IPS-18c (cell line): ENCODE results near the gene UNC13A.

Source experiments
- H3K4me3 ChIP-seq: 2 replicates; pipeline ENCODE4 v1.7.0; 2013; ENCODE audit warnings: low read depth, mild to moderate bottlenecking, low read length, moderate library complexity; ENCODE audit not compliant: insufficient read depth
- H3K9me3 ChIP-seq: one replicate; pipeline ENCODE4 v1.6.1; 2013; ENCODE audit warnings: mild to moderate bottlenecking, low read length, moderate library complexity; ENCODE audit not compliant: control insufficient read depth, insufficient read depth

UNC13A gene

DNA sequence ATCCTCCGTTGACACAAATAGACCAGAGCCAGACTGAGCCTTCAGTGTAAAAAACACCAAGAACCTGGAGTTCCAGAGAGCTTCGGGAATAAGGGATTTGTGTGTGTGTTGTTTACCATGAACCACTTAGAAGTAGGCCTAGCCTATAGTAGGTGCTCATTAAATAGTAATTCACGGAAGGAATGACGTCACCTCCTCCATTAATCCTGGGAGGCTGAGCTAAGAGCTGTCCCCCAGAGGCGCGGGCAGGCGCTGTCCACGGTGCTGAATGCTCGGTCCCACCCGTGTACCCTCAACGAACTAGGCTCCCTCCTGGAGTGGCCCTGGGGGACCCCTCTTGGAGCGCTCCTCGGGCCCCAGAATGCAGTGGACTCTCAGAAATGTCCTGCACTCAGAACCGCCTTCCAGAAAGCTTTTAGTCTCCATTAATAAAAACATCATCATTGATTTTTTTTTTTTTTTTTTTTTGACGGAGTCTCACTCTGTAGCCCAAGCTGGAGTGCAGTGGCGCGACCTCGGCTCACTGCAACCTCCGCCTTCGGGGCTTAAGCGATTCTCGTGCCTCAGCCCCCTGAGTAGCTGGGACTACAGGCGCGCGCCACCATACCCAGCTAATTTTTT, 6.5 kb downstream of the UNC13A start:
- Histone ChIP-seq H3K4me3 (no peak overlapping the region), H3K9me3 (no peaks in the 10 kb centered on the region)

DNA sequence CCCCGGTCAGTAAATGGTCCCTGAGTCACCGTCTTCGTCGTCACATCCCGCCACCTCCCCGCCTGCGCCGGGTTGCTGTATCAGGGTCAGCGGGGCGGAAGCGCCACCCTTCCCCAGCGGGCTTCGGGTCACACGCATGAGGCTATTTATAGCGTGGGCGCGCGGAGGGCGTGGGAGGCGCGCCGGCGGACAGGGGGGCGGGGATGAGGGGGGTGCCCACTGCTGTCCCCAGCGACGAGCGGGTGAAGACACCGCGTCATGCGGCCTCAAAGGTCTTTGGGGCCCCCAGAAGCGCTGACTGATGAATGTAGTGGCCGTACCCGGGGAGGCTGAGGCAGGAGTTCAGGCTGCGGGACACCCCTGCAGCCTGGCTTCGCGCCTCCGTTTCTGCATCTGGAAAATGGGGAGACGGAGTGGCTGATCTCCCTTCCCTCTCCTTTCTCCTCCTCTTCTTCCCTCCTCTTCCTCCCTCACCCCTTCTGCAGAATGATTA, 7.9 kb downstream of the UNC13A start:
- peak overlapping the region; percentile 43 for H3K4me3 ChIP-seq
- no peaks in the 10 kb centered on the region for H3K9me3 ChIP-seq

GRCh38 chr19:17679526-17680229, 8.5 kb downstream of the UNC13A start:
- H3K9me3 ChIP-seq = no peaks in the 10 kb centered on the region
- peak overlapping the region; percentile 43; the same call in 1 of the 2 replicates for H3K4me3 ChIP-seq

GRCh38 chr19:17678836-17679235, 9.3 kb downstream of the UNC13A start:
- Histone ChIP-seq H3K4me3 (no peak overlapping the region), H3K9me3 (no peaks in the 10 kb centered on the region)

- Histone ChIP-seq H3K4me3 (no peak overlapping the region), H3K9me3 (no peaks in the 10 kb centered on the region)
These were observed 11.2 kb downstream of the UNC13A start for GRCh38 chr19:17677002-17677401.

- no peak overlapping the region for H3K4me3 ChIP-seq
- H3K9me3 ChIP-seq = no peaks in the 10 kb centered on the region
These were observed 11.9 kb downstream of the UNC13A start for GRCh38 chr19:17676295-17676694.

GRCh38 chr19:17673937-17674799, 14.0 kb downstream of the UNC13A start:
- Histone ChIP-seq H3K4me3 (no peak overlapping the region), H3K9me3 (no peaks in the 10 kb centered on the region)

GRCh38 chr19:17671906-17672305, 16.2 kb downstream of the UNC13A start:
- no peaks in the 10 kb centered on the region for H3K9me3 ChIP-seq
- H3K4me3 ChIP-seq = no peak overlapping the region

GRCh38 chr19:17669419-17669818, 18.7 kb downstream of the UNC13A start:
- Histone ChIP-seq H3K9me3 (peaks cover 3% of the 10 kb centered on the region), H3K4me3 (no peak overlapping the region)

DNA sequence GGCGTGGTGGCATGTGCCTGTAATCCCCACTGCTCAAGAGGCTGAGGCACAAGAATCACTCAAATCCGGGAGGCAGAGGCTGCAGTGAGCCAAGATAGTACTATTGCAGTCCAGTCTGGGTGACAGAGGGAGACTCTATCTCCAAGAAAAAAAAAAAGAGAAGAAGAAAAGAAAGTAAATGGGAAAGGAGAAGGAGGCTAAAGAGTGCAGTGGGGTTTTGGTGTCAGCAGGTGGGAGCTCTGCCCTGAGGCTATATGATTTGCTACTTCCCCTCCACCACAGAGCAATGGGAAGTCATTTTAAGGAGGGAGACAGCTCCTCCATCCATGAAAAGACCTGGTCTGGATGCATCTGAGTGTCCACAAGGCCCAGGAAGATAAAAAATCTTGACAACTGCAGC, 23.1 kb downstream of the UNC13A start:
- no peak overlapping the region for H3K4me3 ChIP-seq
- peaks cover 3% of the 10 kb centered on the region for H3K9me3 ChIP-seq

GRCh38 chr19:17659996-17660395, 28.2 kb downstream of the UNC13A start:
- H3K4me3 ChIP-seq = no peak overlapping the region
- no peaks in the 10 kb centered on the region for H3K9me3 ChIP-seq

GRCh38 chr19:17658666-17659065, 29.5 kb downstream of the UNC13A start:
- Histone ChIP-seq H3K9me3 (no peaks in the 10 kb centered on the region), H3K4me3 (no peak overlapping the region)

- Histone ChIP-seq H3K4me3 (no peak overlapping the region), H3K9me3 (no peaks in the 10 kb centered on the region)
These were observed 29.9 kb downstream of the UNC13A start for GRCh38 chr19:17658240-17658639.

DNA sequence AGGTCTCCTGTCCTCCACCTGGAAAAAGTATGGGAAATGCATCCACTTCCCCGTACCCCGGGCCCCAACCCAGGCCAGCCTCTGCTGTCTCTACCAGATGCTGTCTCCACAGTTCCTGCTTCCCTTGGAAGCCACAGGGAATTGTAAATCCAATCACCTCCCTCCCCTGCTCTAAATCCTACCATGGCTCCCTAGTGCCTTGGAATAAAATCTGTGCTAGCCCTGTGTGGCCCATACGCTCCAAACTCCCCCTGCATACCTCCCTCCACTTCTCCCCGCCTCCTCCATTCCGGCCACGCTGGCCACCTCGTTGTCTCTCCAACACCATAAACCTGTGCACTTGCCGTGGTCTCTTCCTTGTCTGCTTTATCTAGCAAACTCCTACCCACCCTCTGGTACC, 31.2 kb downstream of the UNC13A start:
- H3K4me3 ChIP-seq = no peak overlapping the region
- H3K9me3 ChIP-seq = no peaks in the 10 kb centered on the region

DNA sequence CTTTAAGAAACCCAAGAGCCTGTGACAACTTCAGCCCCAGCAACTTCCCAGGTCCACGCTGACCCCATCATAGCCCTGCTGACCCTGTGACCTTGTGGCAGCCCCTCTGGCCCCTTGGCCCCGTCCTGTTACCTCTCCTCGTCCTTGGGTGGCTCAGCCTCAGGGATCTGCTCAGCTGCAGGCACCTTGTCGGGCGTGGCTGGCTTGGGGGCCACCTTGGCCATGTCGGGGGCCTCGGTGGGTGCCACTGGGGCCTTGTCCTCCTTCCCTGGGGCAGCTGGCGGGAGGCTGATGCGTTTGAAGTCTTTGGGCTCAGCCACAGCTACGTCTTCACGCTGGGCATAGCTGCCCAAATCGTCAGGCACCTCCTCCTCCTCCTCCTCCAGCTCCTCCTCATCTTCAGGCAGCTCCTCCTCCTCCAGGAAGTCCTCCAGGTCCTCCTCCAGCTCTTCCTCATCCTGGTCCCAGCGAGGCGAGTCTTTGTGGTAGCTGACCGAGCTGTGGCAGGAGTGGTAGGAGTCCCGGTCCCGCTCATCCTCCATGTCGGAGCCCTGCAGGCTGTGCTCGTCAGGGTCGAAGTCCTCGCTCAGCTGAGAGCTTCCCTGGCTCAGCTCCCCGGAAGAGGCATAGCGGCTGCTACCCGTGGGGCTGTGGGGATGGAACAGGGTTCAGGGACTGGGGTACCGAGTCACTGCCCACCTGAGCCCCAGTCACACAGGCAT, 32.2 kb downstream of the UNC13A start:
- no peaks in the 10 kb centered on the region for H3K9me3 ChIP-seq
- no peak overlapping the region for H3K4me3 ChIP-seq

DNA sequence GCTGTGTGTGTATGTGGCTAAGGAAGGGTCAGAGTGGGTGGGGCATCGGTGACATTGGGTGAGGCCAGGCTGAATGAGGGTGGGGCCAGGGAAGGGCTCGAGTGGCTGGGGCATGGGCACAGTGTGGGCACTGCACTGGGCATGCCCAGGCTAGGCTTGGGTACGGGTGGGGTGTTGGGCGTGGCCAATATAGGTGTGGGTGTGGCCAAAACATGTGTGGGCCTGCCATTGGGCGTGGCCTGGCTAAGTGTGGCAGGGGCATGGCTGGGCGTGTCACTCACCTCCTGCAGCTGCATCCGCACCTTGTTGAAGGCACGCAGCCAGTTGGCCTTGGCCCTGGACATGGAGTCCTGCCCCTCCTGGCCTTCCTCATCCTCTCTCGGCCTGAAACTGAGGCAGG, 33.2 kb downstream of the UNC13A start:
- H3K9me3 ChIP-seq = no peaks in the 10 kb centered on the region
- H3K4me3 ChIP-seq = no peak overlapping the region

GRCh38 chr19:17652627-17653026, 35.5 kb downstream of the UNC13A start:
- no peak overlapping the region for H3K4me3 ChIP-seq
- peaks cover 2% of the 10 kb centered on the region for H3K9me3 ChIP-seq
